Measurements from ENCODE around the gene RGS16. TPM values are rescaled to one million over a fixed set of nuclear protein-coding genes. Genes with fewer than 3 reads are reported as not detected.
A peak's percentile ranks its signal among the peaks of the same experiment; 100 is the strongest.

Gene RGS16
- total RNA-seq, result 10 to 100 TPM in 1 of 2 donors, 1 to 10 TPM in 1; 9.7 to 32.1 TPM

- no peak within 1 kb of the TSS for H3K27ac Mint-ChIP-seq
- no peaks in the 10 kb centered on the region for H3K9me3 Mint-ChIP-seq
- H3K27me3 Mint-ChIP-seq, result peaks cover 10% of the 10 kb centered on the region
- ATAC-seq (replicated peaks), result peak; percentile 88
- no peak within 1 kb of the TSS for H3K4me3 Mint-ChIP-seq
- no peaks in the 10 kb centered on the region for H3K36me3 Mint-ChIP-seq (ENCODE audit: low read depth)
- peaks cover 11% of the 10 kb centered on the region for H3K4me1 Mint-ChIP-seq
Observed at GRCh38 chr1:182604175-182605164, at the start of gene RGS16. RGS16 (minus strand) TSS chr1:182604389; CDS start chr1:182604259, 130 bp downstream.

DNA sequence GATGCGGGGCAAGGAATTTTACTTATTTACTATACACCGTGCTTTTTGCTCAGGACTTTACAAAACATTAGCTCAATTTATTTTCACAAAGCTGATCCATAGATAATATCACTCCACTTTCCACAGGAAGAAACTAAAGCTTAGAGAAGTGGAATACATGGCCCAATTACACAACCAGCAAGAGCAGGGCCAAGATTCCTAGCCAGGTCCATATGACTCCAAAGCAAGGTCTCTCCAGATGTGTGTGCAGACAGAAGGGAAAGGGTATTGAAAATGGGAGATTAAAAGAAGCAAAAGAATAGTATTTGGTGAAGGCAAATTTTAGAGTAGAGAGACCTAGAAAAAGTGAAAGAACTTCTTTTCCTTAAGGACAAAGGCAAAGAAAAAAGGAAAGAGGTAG is 49.8 kb upstream of the RGS16 start:
- Mint-ChIP-seq H3K4me1 (no peaks in the 10 kb centered on the region), H3K27me3 (no peaks in the 10 kb centered on the region), H3K27ac (no peak overlapping the region), H3K36me3 (ENCODE audit: low read depth) (no peaks in the 10 kb centered on the region), H3K9me3 (no peaks in the 10 kb centered on the region), H3K4me3 (no peak overlapping the region)
- no peak for ATAC-seq (replicated peaks)

DNA sequence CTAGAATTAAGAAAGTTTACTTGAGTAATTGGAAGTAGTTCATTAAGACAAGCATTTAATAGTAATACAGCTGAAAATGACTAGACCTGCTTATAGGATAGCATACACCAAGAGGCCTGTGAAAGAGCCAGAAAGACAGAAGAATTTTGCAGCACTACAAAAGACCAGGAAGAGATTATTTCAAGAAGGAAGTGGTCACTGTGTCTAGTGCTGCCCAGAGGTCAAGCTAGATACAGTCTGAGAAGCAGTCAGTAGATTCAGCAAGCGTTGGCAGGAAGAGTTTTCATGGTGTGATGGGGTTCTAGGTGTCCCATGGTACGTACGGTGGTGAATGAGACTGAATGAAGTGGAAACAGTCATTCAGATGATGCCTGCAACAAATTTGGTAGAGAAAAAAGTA is 48.7 kb upstream of the RGS16 start:
- Mint-ChIP-seq H3K36me3 (ENCODE audit: low read depth) (no peaks in the 10 kb centered on the region), H3K9me3 (no peaks in the 10 kb centered on the region), H3K4me3 (no peak overlapping the region), H3K4me1 (no peaks in the 10 kb centered on the region), H3K27me3 (peaks cover 2% of the 10 kb centered on the region), H3K27ac (no peak overlapping the region)
- no peak for ATAC-seq (replicated peaks)

GRCh38 chr1:182651339-182651724 is 47.1 kb upstream of the RGS16 start:
- no peaks in the 10 kb centered on the region for H3K9me3 Mint-ChIP-seq
- peaks cover 3% of the 10 kb centered on the region for H3K27me3 Mint-ChIP-seq
- no peak overlapping the region for H3K27ac Mint-ChIP-seq
- no peak for ATAC-seq (replicated peaks)
- H3K4me3 Mint-ChIP-seq, result no peak overlapping the region
- H3K4me1 Mint-ChIP-seq, result no peaks in the 10 kb centered on the region
- H3K36me3 Mint-ChIP-seq (ENCODE audit: low read depth), result no peaks in the 10 kb centered on the region

DNA sequence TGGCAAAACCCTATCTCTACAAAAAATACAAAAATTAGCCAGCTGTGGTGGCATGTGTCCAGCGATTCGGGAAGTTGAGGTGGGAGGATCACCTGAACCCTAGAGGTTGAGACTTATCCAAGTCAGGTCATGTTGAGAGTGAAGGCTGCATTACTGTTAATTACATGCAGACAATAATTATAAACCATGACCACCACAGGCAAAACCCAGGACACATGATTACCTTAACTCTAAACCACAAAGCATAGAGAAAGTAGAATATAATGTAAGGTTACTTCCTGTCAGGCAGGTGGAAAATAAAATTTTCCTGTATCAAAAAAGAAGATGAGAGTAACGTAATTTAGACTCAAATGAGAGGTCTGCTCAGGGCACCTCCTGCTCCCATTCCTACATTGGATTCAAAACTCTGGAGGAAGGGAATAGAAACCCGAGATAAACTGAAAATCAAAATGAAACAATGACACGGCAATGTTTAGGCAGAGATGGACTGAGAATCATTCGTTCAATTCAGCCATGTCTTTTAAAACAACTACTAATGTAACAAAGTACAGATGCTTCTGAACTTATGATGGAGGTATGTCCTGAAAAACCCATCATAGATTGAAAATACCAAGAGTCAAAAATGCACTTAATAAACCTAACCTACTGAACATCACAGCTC is 46.6 kb upstream of the RGS16 start:
- ATAC-seq (replicated peaks), result no peak
- Mint-ChIP-seq H3K27me3 (peaks cover 3% of the 10 kb centered on the region), H3K27ac (no peak overlapping the region), H3K9me3 (no peaks in the 10 kb centered on the region), H3K36me3 (ENCODE audit: low read depth) (no peaks in the 10 kb centered on the region), H3K4me1 (no peaks in the 10 kb centered on the region), H3K4me3 (no peak overlapping the region)

DNA sequence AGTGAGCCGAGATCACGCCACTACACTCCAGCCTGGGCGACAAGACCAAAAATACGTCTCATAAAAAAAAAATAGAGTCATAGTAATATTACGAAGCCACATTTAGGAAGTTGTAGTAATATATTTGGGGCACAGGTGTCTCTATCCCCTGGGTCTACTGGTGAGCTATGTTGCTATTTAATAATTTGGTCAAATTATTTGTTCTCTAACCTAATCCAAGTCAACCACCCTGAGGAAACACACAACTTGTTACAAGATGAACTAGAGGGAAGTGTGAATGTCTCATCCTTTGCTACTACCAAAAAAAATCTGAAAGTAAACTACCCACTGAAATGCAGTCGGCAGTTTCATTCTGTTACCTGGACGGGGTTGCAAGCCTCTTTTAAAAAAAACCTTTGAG is 44.9 kb upstream of the RGS16 start:
- no peak for ATAC-seq (replicated peaks)
- Mint-ChIP-seq H3K27ac (no peak overlapping the region), H3K9me3 (peaks cover 3% of the 10 kb centered on the region), H3K4me1 (no peaks in the 10 kb centered on the region), H3K4me3 (no peak overlapping the region), H3K27me3 (peaks cover 5% of the 10 kb centered on the region), H3K36me3 (ENCODE audit: low read depth) (no peaks in the 10 kb centered on the region)

DNA sequence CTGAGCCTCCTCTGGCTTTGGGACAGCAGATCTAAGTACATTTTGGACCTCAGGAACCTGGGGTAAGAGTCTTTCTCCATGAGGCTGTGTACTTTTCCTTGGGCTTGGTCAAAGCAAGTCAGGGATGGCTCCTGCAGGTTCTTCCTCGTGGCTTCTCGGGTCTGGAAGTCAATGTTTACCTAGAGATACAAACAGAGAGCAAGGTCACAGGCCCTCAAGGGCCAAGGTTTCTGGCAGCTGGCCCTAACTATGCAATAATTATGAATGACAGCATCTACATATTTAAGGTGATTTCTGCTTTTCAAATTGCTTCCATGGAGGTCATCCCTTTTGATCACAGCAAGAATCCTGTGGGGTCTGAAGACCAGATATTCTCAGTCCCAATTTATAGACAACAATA is 42.5 kb upstream of the RGS16 start:
- no peaks in the 10 kb centered on the region for H3K4me1 Mint-ChIP-seq
- peaks cover 5% of the 10 kb centered on the region for H3K27me3 Mint-ChIP-seq
- no peak overlapping the region for H3K27ac Mint-ChIP-seq
- H3K9me3 Mint-ChIP-seq, result peaks cover 3% of the 10 kb centered on the region
- no peak overlapping the region for H3K4me3 Mint-ChIP-seq
- H3K36me3 Mint-ChIP-seq (ENCODE audit: low read depth), result no peaks in the 10 kb centered on the region
- no peak for ATAC-seq (replicated peaks)

GRCh38 chr1:182644886-182645285 is 40.7 kb upstream of the RGS16 start:
- Mint-ChIP-seq H3K36me3 (ENCODE audit: low read depth) (no peaks in the 10 kb centered on the region), H3K4me3 (no peak overlapping the region), H3K27ac (no peak overlapping the region)

GRCh38 chr1:182643699-182644098 is 39.5 kb upstream of the RGS16 start:
- no peak for ATAC-seq (replicated peaks)
- Mint-ChIP-seq H3K27me3 (peaks cover 5% of the 10 kb centered on the region), H3K36me3 (ENCODE audit: low read depth) (no peaks in the 10 kb centered on the region), H3K4me3 (no peak overlapping the region), H3K9me3 (peaks cover 3% of the 10 kb centered on the region), H3K4me1 (no peaks in the 10 kb centered on the region), H3K27ac (no peak overlapping the region)

More at GRCh38 chr1:182644886-182645285, 40.7 kb upstream of the RGS16 start:
- no peak for ATAC-seq (replicated peaks)
- Mint-ChIP-seq H3K27me3 (peaks cover 5% of the 10 kb centered on the region), H3K4me1 (no peaks in the 10 kb centered on the region), H3K9me3 (peaks cover 3% of the 10 kb centered on the region)

DNA sequence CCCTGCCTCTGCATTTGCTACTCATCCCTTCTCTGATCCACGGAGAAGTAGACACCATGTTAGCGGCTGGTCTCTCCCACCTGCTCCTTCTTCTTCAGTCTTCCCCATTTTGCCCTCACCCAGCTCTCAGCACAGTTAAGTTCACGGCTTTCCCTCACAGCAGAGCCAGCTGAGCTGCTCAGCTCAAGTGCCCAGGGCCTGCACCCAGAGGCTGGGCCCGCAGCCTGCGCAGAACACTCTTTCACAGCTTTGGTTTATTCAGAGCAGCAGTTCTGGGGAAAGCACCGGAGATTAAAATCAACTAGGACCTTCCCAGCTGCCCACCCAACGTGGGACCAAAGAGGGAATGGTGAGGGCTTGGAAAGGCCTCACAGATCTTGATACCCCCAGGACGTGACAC is 38.3 kb upstream of the RGS16 start:
- H3K4me1 Mint-ChIP-seq, result no peaks in the 10 kb centered on the region
- peaks cover 3% of the 10 kb centered on the region for H3K27me3 Mint-ChIP-seq
- no peak for ATAC-seq (replicated peaks)
- no peak overlapping the region for H3K27ac Mint-ChIP-seq
- H3K36me3 Mint-ChIP-seq (ENCODE audit: low read depth), result no peaks in the 10 kb centered on the region
- H3K4me3 Mint-ChIP-seq, result no peak overlapping the region
- H3K9me3 Mint-ChIP-seq, result peaks cover 3% of the 10 kb centered on the region

DNA sequence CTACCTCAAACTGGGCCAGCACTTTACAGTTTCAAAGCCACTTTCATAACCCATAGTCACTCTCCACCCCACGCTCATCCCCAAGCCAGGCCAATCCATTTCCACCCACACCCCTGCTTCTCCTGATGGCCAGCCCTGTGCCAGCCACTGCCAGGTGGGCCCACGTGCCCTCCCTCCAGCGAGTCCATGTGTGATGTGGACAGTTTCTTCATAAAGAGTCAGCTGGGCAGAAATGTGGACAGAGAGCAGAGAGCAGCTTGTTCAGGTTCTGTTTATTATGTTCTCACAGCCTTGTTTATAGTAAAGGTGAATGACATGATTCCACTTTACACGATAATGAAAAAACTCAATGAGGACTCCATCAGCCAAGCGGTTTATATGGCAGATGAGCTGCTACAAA is 37.4 kb upstream of the RGS16 start:
- H3K27me3 Mint-ChIP-seq, result peaks cover 7% of the 10 kb centered on the region
- no peak for ATAC-seq (replicated peaks)
- peaks cover 3% of the 10 kb centered on the region for H3K9me3 Mint-ChIP-seq
- no peak overlapping the region for H3K4me3 Mint-ChIP-seq
- no peaks in the 10 kb centered on the region for H3K4me1 Mint-ChIP-seq
- H3K36me3 Mint-ChIP-seq (ENCODE audit: low read depth), result no peaks in the 10 kb centered on the region
- no peak overlapping the region for H3K27ac Mint-ChIP-seq

DNA sequence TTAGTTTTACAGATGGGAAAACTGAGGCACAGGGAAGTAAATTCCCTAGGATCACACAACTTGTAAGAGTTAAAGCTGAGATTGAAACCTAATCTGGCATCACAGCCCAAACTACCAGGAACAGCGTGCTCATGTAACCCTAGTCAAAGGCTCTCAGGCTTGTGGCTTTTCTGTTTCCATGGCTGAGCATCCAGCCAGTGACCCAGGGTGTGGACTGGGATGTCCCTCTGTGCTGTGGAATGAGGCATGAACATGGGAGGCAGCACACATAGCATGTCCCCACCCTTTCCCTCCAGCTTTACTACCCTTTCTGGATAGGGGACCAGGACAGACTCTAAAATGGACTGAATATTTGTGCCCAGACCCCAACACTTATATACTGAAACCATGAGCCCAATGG is 35.1 kb upstream of the RGS16 start:
- Mint-ChIP-seq H3K27ac (no peak overlapping the region), H3K36me3 (ENCODE audit: low read depth) (no peaks in the 10 kb centered on the region), H3K4me3 (no peak overlapping the region), H3K27me3 (peaks cover 11% of the 10 kb centered on the region), H3K9me3 (peaks cover 1% of the 10 kb centered on the region), H3K4me1 (no peaks in the 10 kb centered on the region)
- no peak for ATAC-seq (replicated peaks)

DNA sequence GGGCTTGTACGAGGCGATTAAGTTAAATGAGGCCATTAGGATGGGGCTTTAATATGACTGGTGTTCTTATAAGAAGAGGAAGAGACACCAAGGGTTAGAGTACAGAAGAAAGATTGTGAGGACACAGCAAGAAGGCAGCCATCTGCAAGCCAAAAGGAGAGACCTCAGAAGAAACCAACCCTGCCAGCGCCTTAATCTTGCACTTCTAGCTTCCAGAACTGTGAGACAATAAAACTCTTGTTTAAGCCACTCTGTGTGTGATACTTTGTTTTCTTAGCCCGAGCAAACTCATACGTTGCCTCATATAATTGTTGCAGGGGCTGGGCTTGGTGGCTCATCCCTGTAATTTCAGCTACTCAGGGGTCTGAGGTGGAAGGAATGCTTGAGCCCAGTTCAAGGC is 33.6 kb upstream of the RGS16 start:
- ATAC-seq (replicated peaks), result no peak
- H3K27ac Mint-ChIP-seq, result no peak overlapping the region
- peaks cover 3% of the 10 kb centered on the region for H3K4me1 Mint-ChIP-seq
- no peaks in the 10 kb centered on the region for H3K36me3 Mint-ChIP-seq (ENCODE audit: low read depth)
- peaks cover 11% of the 10 kb centered on the region for H3K27me3 Mint-ChIP-seq
- no peaks in the 10 kb centered on the region for H3K9me3 Mint-ChIP-seq
- no peak overlapping the region for H3K4me3 Mint-ChIP-seq

- no peak for ATAC-seq (replicated peaks)
Observed at GRCh38 chr1:182635871-182636270, 31.7 kb upstream of the RGS16 start.

More at GRCh38 chr1:182635871-182636270, 31.7 kb upstream of the RGS16 start:
- H3K4me1 Mint-ChIP-seq, result peaks cover 13% of the 10 kb centered on the region
- no peak overlapping the region for H3K4me3 Mint-ChIP-seq
- peaks cover 11% of the 10 kb centered on the region for H3K27me3 Mint-ChIP-seq
- H3K36me3 Mint-ChIP-seq (ENCODE audit: low read depth), result no peaks in the 10 kb centered on the region
- H3K27ac Mint-ChIP-seq, result no peak overlapping the region
- H3K9me3 Mint-ChIP-seq, result no peaks in the 10 kb centered on the region

All from activated T-helper 17 cell treated with anti-CD3 and anti-CD28 coated beads, Interleukin-2, amount 50 U/mL, for 72 hours (primary cell).